Left ventricle myocardium inferior (tissue), 1 donor: ENCODE measurements around the gene BCL2. TPM values are rescaled to one million over a fixed set of nuclear protein-coding genes. Genes with fewer than 3 reads are reported as not detected.

Source experiments
- DNase-seq: peaks from one replicate; pipeline ENCODE4 v3.0.0-alpha.2; 2020
- H3K27ac ChIP-seq: fragments of 200-600 bp; replicated peaks from 2 replicates; pipeline ENCODE4 v1.8.0; 2021
- H3K27me3 ChIP-seq: fragments of 200-600 bp; 2 replicates; pipeline ENCODE4 v1.8.0; 2021; ENCODE audit warnings: low read depth
- H3K36me3 ChIP-seq: fragments of 200-600 bp; 2 replicates; pipeline ENCODE4 v1.8.0; 2021
- H3K4me1 ChIP-seq: fragments of 200-600 bp; 2 replicates; pipeline ENCODE4 v1.8.0; 2021
- H3K4me3 ChIP-seq: fragments of 200-600 bp; 2 replicates; pipeline ENCODE4 v1.8.0; 2021; ENCODE audit warnings: mild to moderate bottlenecking, moderate library complexity
- H3K9me3 ChIP-seq: fragments of 200-600 bp; replicated peaks from 2 replicates; pipeline ENCODE4 v1.8.0; 2021
- intact Hi-C: fragments of 100-400 bp; cut with micrococcal nuclease; formaldehyde crosslinking; loops from one replicate; pipeline ENCODE4 v1.11.0; 2022
- total RNA-seq: library from RNA; stranded (reverse); fragmentation: NEBNext Ultra II Directional; extraction: Animal tissue kit (Norgen Biotek cat#: 25700); gene quantifications from one replicate; pipeline ENCODE4 v1.2.1, GENCODE V29; 2021
- TF ChIP-seq, protein P1 (sequence below): fragments of 200-600 bp; IDR thresholded peaks from 2 replicates; pipeline ENCODE4 v1.8.0; 2021; ENCODE audit warnings: antibody characterized with exemption, mild to moderate bottlenecking, borderline replicate concordance
- donor health status: DM: no; HTN: yes; CAD: no; lungs with severe emphysema.

BCL2 gene
- total RNA-seq, 1 donor from 2014 or later, result 7.3 TPM

DNA sequence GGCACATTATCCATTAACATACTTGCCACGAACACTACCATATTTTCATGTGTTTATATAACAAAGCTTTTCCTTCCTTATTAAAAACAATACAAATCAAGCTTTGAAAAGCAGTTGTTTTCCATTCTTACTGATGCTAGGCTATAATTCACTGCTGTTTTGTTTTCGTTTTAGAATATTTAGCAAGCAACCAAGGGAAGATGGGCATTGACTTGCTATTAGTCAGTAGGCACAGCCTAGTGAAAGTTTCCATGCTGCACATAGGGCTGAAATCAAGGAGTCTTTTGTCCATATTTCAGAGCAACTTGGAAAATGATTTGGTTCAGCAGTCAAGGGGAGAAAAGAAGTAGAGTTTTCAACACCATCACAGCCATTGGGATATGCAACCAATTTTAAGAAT, 31.3 kb downstream of the BCL2 start:
- Histone ChIP-seq H3K27ac (peak overlapping the region; percentile 12), H3K9me3 (no peaks in the 10 kb centered on the region), H3K27me3 (no peaks in the 10 kb centered on the region), H3K36me3 (no peaks in the 10 kb centered on the region), H3K4me1 (peaks cover 42% of the 10 kb centered on the region), H3K4me3 (no peak overlapping the region)
- TF ChIP-seq, protein P1, sequence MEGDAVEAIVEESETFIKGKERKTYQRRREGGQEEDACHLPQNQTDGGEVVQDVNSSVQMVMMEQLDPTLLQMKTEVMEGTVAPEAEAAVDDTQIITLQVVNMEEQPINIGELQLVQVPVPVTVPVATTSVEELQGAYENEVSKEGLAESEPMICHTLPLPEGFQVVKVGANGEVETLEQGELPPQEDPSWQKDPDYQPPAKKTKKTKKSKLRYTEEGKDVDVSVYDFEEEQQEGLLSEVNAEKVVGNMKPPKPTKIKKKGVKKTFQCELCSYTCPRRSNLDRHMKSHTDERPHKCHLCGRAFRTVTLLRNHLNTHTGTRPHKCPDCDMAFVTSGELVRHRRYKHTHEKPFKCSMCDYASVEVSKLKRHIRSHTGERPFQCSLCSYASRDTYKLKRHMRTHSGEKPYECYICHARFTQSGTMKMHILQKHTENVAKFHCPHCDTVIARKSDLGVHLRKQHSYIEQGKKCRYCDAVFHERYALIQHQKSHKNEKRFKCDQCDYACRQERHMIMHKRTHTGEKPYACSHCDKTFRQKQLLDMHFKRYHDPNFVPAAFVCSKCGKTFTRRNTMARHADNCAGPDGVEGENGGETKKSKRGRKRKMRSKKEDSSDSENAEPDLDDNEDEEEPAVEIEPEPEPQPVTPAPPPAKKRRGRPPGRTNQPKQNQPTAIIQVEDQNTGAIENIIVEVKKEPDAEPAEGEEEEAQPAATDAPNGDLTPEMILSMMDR, result no peak
- intact Hi-C loops, result no loop called here
- no peak for DNase-seq

DNA sequence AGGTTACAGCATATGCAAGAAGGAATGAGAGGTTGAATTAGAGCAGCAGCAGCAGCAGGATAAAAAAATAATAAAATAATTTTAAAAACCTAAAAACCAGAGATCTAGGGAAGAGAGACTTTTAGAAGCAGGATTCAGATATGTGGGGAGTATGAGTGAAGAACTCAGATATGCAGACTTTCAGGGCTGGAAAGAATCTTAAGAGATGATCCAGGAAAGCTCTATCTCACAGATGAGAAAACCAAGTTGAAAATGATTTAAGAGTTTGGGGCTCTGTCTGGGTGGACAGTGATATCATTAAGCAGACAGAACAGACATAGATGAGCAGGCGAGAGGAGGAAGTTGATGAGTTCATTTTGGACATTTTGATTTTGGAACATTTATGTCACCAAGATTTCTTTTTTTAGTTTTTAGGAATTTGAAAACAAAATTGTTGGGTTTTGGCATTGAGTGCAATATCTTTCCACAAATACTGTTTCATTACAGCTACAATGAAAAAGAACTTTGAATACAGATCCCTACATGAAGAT, 31.8 kb downstream of the BCL2 start:
- Histone ChIP-seq H3K4me1 (peaks cover 37% of the 10 kb centered on the region), H3K9me3 (no peaks in the 10 kb centered on the region), H3K4me3 (no peak overlapping the region), H3K36me3 (no peaks in the 10 kb centered on the region), H3K27me3 (no peaks in the 10 kb centered on the region), H3K27ac (peak overlapping the region; percentile 12)
- TF ChIP-seq, protein P1, result no peak
- DNase-seq, result no peak
- intact Hi-C loops, result no loop called here

DNA sequence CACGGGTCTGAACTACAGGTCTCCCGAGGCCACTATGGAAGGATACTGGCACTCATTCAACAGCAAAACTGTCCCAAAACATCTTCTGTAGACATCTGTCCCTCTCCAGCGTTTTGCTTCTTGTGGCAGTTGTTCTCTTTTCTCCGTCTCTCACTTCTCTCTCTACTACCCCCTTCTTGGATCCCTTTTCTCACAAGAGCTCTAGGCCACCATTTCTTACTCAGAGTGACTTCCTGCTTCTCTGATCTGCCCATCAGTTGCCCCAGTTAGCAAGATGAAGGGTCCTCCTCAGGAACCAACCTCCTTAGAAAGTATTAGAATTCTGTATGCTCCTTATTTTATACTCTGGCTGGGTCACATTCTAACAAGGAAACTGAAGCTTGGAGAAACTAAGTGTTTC, 32.6 kb downstream of the BCL2 start:
- no peak overlapping the region for H3K4me3 ChIP-seq
- TF ChIP-seq, protein P1, result no peak
- intact Hi-C loops, result no loop called here
- no peaks in the 10 kb centered on the region for H3K27me3 ChIP-seq
- no peaks in the 10 kb centered on the region for H3K36me3 ChIP-seq
- H3K27ac ChIP-seq, result peak overlapping the region; percentile 12
- DNase-seq, result no peak
- H3K9me3 ChIP-seq, result no peaks in the 10 kb centered on the region
- peaks cover 30% of the 10 kb centered on the region for H3K4me1 ChIP-seq

DNA sequence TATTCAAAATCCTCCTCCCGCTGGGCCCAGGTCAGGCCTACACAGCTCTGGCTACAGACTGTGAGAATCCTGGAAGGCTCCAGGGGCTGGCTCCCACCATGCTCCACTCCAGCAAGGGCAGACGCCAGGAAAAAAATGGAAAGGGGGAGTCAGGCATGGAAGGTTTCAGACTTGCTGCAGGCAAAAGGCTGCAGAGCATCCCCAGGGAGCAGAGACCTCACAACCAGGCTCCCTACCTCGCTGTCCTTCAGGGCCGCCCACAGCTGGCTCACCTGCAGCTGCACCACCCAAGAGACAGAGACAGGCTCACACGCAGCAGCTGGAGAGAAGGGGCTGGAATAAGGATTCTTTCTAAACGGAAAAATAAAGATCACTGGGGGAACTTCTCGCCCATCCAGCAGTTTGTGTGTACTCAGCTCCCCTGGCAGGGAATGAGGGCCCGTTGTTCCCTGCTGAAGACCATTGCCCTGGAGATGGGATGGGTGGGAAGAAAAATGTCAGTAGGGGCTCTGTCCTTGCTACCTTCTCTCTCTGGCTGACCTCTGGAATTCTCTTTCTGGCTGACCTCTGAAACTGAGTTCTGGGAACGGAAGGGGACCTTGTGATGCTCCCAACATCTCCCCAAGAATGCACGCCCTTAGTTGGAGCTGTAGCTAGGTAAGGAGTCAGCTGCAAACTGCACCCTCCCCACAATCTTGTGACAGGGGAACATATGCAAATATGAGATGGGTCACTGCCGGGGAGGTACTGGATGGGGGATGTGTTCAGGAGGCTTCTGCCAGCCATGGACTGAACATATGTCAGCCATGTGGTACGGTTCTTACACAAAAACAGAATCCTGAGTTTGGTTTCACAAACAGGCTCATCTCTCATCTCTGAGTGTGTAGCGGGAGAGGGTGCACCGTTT, 34.5 kb downstream of the BCL2 start:
- no peak overlapping the region for H3K27ac ChIP-seq
- H3K4me1 ChIP-seq, result peaks cover 17% of the 10 kb centered on the region
- intact Hi-C loops, result no loop called here
- H3K27me3 ChIP-seq, result no peaks in the 10 kb centered on the region
- no peaks in the 10 kb centered on the region for H3K36me3 ChIP-seq
- H3K4me3 ChIP-seq, result no peak overlapping the region
- TF ChIP-seq, protein P1, result no peak
- H3K9me3 ChIP-seq, result no peaks in the 10 kb centered on the region
- no peak for DNase-seq

DNA sequence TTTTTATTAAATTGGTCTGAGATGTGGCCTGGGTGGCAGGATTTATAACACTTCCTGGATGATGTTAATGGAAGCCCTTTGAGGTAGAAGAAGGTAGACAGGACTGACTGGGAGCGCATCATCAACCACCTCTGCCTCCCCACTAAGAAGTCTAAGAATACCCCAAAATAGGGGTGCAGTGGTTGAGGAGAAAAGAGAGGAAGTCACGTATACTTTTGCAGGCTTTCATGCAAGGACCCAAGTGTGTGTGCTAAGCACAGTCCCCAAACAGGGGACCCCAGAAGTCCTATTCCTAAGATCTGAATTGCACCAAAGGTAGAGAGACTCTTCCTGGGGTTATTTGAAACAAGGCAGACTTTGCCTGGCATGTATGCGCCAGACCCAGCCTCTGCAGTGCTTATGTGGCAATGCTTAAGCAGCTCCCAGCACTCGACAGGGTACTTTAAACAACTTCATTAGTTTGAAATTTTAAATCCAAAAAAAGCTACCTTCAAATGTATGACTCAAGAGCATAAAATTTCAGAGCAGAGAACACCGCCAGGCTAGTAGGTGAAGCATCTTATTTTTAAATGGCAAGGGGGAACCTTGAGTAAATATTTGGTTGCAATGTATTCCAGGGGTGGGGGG, 35.3 kb downstream of the BCL2 start:
- no peaks in the 10 kb centered on the region for H3K27me3 ChIP-seq
- no peak overlapping the region for H3K27ac ChIP-seq
- TF ChIP-seq, protein P1, result no peak
- peaks cover 17% of the 10 kb centered on the region for H3K4me1 ChIP-seq
- intact Hi-C loops, result no loop called here
- no peak for DNase-seq
- no peak overlapping the region for H3K4me3 ChIP-seq
- no peaks in the 10 kb centered on the region for H3K36me3 ChIP-seq
- no peaks in the 10 kb centered on the region for H3K9me3 ChIP-seq
